Esophagus squamous epithelium (tissue), 5 donors: Measurements from ENCODE around the gene KDM3A. TPM values are rescaled to one million over a fixed set of nuclear protein-coding genes. Genes with fewer than 3 reads are reported as not detected.

ENCODE experiments used
- DNase-seq: peaks from one replicate; lab custom pipeline; 2025; lab: John Stamatoyannopoulos, UW
- H3K27ac ChIP-seq, 4 donors: fragments of 200-600 bp; sonication (generic); one replicate each; pipeline ENCODE4 v1.5.1; 2016 to 2019; ENCODE audit warnings: mild to moderate bottlenecking in 1 of 4
- H3K27me3 ChIP-seq, 4 donors: fragments of 200-600 bp; sonication (generic); 1 replicate in 3 of 4; 2 replicates in 1 of 4; pipeline versions ENCODE4 v1.5.1 to v1.6.0; 2017 to 2021; ENCODE audit warnings: antibody characterized with exemption in 1 of 4
- H3K36me3 ChIP-seq, 3 donors: fragments of 200-600 bp; sonication (generic); one replicate each; pipeline ENCODE4 v1.5.1; 2016 to 2019
- H3K4me1 ChIP-seq, 3 donors: fragments of 200-600 bp; sonication (generic); one replicate each; pipeline ENCODE4 v1.5.1; 2017 to 2019
- H3K4me3 ChIP-seq, 4 donors: fragments of 200-600 bp; sonication (generic); 1 replicate in 3 of 4; 2 replicates in 1 of 4; pipeline ENCODE4 v1.5.1; 2016 to 2019; ENCODE audit warnings: mild to moderate bottlenecking in 2 of 4, moderate library complexity in 1 of 4
- H3K9me3 ChIP-seq, 3 donors: fragments of 200-600 bp; sonication (generic); one replicate each; pipeline ENCODE4 v1.5.1; 2016 to 2019
- CTCF ChIP-seq, 6 experiments: fragments of 450-650 bp in 4 of 6; fragments of 200-600 bp in 2 of 6; sonication (generic) in 2 of 6; IDR thresholded peaks; one replicate each; pipeline ENCODE4 v1.5.1; 2016 to 2019; ENCODE audit warnings: antibody characterized with exemption in 6 of 6, mild to moderate bottlenecking in 4 of 6, moderate library complexity in 4 of 6
- POLR2A ChIP-seq, 4 donors: fragments of 450-650 bp; IDR thresholded peaks; one replicate each; pipeline ENCODE4 v1.6.1; 2017; ENCODE audit warnings: antibody characterized with exemption in 4 of 4, mild to moderate bottlenecking in 4 of 4, moderate library complexity in 3 of 4
- WGBS, 2 donors: methylation state at CpG; one replicate each; pipeline ENCODE4 v1.1.5; 2018; 5-methylcytosine and 5-hydroxymethylcytosine counted together
- intact Hi-C: fragments of 100-400 bp; cut with DNase I; formaldehyde crosslinking; loops from one replicate; pipeline ENCODE4 v1.15.0; 2022
- small RNA-seq, 4 donors: library from RNA; depleted of rRNA; stranded (forward); fragments of <200 nt; gene quantifications; one replicate each; pipeline ENCODE3, GENCODE V24; 2016
- total RNA-seq, 4 donors: library from RNA; depleted of rRNA; stranded (reverse); fragments of >200 nt; gene quantifications; one replicate each; pipeline ENCODE4 v1.1.0, GENCODE V29; 2016
- donor health status: DM: yes; HTN: yes; CAD: no.

Gene KDM3A
- total RNA-seq, 4 donors from 2014 or later: 22.0 to 60.7 (median 23.9) TPM

DNA sequence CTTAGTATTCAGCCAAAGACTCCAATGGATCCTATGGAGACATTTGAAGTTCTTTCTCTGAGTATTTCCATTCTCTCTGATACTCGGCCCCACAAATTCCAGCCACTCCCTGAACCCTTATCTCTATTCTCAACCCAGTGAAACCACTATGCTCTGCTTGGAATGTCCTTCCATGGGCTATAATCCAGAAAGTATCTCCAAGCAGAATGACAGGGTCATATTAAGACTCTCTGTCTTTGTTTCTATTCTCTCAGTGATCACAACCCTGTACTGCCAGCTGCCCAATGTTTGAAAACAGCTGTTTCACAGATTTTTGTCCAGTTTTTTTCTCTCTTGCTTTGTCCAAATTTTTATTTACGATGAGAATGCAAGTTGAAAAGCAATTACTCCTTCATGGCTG lies 100.2 kb downstream of the KDM3A start:
- H3K27ac ChIP-seq: no peak overlapping the region
- no peak for DNase-seq

More for the DNA sequence above, 100.2 kb downstream of the KDM3A start:
- no peak for TF ChIP-seq POLR2A (IDR thresholded peaks at IDR 0.05)
- TF ChIP-seq CTCF (IDR thresholded peaks at IDR 0.05): no peak
- H3K9me3 ChIP-seq: peaks cover 0 to 9% (median 0%) of the 10 kb centered on the region in 3 donors
- no peaks in the 10 kb centered on the region for H3K27me3 ChIP-seq
- intact Hi-C loops: no loop called here
- H3K36me3 ChIP-seq: peaks cover 0 to 12% (median 0%) of the 10 kb centered on the region in 3 donors
- peaks cover 0 to 12% (median 0%) of the 10 kb centered on the region in 3 donors for H3K4me1 ChIP-seq
- no peak overlapping the region for H3K4me3 ChIP-seq
- 46 to 48% methylated on average over 2 of the region's 2 CpGs for whole genome bisulfite sequencing, 2 donors

Small RNA genes lying within 50 kb of the gene (small RNA-seq; reads per million reads assigned to genes)
- gene RNU6-640P: 0 reads per million in 4 donors

Other genes with a start within 250 kb of the KDM3A start
- 10 to 100 TPM; 40.1 to 55.1 (median 49.0) TPM for gene IMMT, start 245.9 kb upstream of the KDM3A start, total RNA-seq
- 10 to 100 TPM; 23.0 to 30.8 (median 29.3) TPM for gene MRPL35, start 241.9 kb upstream of the KDM3A start, total RNA-seq
- gene REEP1, start 103.7 kb upstream of the KDM3A start, total RNA-seq: 10 to 100 TPM in 1 of 4 donors, 1 to 10 TPM in 2, under 1 TPM in 1; 0.83 to 10.3 (median 2.0) TPM
- 100 to 1,000 TPM in 1 of 4 donors, 10 to 100 TPM in 3; 55.5 to 103 (median 65.5) TPM for gene CHMP3, start 122.1 kb downstream of the KDM3A start, total RNA-seq
- 10 to 100 TPM; 15.6 to 28.8 (median 18.8) TPM for gene RNF103, start 182.5 kb downstream of the KDM3A start, total RNA-seq